ENCODE results near the gene CRTC3. TPM values are rescaled to one million over a fixed set of nuclear protein-coding genes. Genes with fewer than 3 reads are reported as not detected.

The CRTC3 gene
- total RNA-seq, 1 experiment from 2014 or later, result 3.9 TPM

DNA sequence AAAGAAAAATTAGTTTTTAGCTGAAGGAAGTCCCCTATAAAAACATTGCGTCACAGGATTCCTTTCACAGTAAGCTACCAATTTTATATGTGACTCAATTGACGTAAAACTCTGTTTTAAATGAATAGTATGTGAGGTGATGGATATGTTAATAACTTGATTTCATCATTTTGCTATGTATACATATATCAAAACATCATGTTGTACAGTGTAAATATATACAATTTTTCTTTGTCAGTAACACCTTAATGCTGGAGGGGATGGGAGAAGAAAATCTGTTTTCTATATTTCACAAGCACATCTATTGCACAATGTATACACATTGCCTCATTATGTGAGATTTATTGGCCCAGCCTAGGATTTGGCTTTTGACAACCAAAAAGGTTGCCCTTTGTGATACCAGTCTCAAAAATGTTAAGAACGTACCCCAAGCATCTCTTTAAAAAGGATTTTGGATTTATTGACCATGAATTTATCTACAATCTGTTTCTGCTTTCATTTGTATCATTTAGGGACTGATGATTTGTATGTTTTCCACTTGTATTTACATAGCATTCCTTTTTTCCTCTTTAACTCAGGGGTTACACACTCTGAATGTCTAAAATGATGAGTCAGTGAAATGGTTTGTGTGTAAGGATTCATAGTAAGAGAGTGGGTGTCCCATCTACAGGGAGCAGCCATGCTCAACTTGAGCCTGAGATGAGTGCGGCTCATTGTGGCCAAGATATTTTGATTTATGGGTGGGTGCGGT lies 62.6 kb downstream of the CRTC3 start:
- Histone ChIP-seq H3K9me3 (ENCODE audit: control insufficient read depth, low read depth, low read length) (no peaks in the 10 kb centered on the region), H3K4me2 (ENCODE audit: insufficient read depth, insufficient read length, low read length) (no peak overlapping the region), H3K18ac (ENCODE audit: insufficient read length, low read depth, low read length) (no peak overlapping the region), H3K4me1 (ENCODE audit: insufficient read depth, low read length) (no peaks in the 10 kb centered on the region; the same call in 1 of the 2 replicates), H3K79me2 (ENCODE audit: insufficient read depth, low read length) (no peaks in the 10 kb centered on the region), H3T11ph (ENCODE audit: low read length) (no peak overlapping the region), H2AK5ac (ENCODE audit: insufficient read length, low read length) (no peak overlapping the region), H4K5ac (ENCODE audit: insufficient read length, low read depth, low read length) (no peak overlapping the region), H4K8ac (replicated peaks; ENCODE audit: insufficient read length, low read depth, low read length) (no peak overlapping the region), H4K91ac (ENCODE audit: insufficient read length, low read depth, low read length) (no peak overlapping the region), H2BK12ac (ENCODE audit: insufficient read length, low read depth, low read length) (no peak overlapping the region), H3K27me3 (ENCODE audit: insufficient read depth, low read length) (peaks cover 3% of the 10 kb centered on the region; the same call in 1 of the 2 replicates), H2BK15ac (ENCODE audit: low read depth, low read length) (no peak overlapping the region), H3K9ac (ENCODE audit: extremely low read depth, insufficient read length, low read length) (no peak overlapping the region), H3K23ac (ENCODE audit: insufficient read length, low read depth, low read length) (no peak overlapping the region), H3K56ac (ENCODE audit: insufficient read length, low read depth, low read length) (no peak overlapping the region), H2AFZ (ENCODE audit: low read length) (no peak overlapping the region), H4K20me1 (ENCODE audit: control insufficient read depth, insufficient read depth, insufficient read length) (no peaks in the 10 kb centered on the region), H3K79me1 (ENCODE audit: insufficient read depth, low read depth, low read length, poor library complexity, severe bottlenecking) (peaks cover 3% of the 10 kb centered on the region), H2BK20ac (ENCODE audit: low read depth, low read length, poor library complexity, severe bottlenecking) (no peak overlapping the region), H3K4ac (ENCODE audit: low read depth, low read length) (no peak overlapping the region), H3K14ac (ENCODE audit: insufficient read depth, low read length) (no peak overlapping the region), H2BK5ac (ENCODE audit: insufficient read length, low read length) (no peak overlapping the region), H2BK120ac (ENCODE audit: low read depth, low read length, poor library complexity, severe bottlenecking) (no peak overlapping the region), H3K23me2 (ENCODE audit: insufficient read length, low read depth, low read length, poor library complexity, severe bottlenecking) (no peaks in the 10 kb centered on the region), H3K27ac (ENCODE audit: insufficient read length, low read depth, low read length) (no peak overlapping the region)
- H3K27ac Mint-ChIP-seq, result no peak overlapping the region
- H3K36me3 Mint-ChIP-seq (ENCODE audit: insufficient read depth in 1 of 3, low read depth in 3 of 3), result no peaks in the 10 kb centered on the region
- TF ChIP-seq, protein P1, sequence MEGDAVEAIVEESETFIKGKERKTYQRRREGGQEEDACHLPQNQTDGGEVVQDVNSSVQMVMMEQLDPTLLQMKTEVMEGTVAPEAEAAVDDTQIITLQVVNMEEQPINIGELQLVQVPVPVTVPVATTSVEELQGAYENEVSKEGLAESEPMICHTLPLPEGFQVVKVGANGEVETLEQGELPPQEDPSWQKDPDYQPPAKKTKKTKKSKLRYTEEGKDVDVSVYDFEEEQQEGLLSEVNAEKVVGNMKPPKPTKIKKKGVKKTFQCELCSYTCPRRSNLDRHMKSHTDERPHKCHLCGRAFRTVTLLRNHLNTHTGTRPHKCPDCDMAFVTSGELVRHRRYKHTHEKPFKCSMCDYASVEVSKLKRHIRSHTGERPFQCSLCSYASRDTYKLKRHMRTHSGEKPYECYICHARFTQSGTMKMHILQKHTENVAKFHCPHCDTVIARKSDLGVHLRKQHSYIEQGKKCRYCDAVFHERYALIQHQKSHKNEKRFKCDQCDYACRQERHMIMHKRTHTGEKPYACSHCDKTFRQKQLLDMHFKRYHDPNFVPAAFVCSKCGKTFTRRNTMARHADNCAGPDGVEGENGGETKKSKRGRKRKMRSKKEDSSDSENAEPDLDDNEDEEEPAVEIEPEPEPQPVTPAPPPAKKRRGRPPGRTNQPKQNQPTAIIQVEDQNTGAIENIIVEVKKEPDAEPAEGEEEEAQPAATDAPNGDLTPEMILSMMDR (conservative IDR thresholded peaks at IDR 0.05), result no peak
- peaks cover 3% of the 10 kb centered on the region for H3K27me3 Mint-ChIP-seq (ENCODE audit: low read depth)
- peaks cover 7 to 10% of the 10 kb centered on the region in 2 experiments for H3K4me1 Mint-ChIP-seq
- WGBS (ENCODE audit: extremely low coverage, insufficient read length, low lambda C conversion rate), result no CpG with 5 or more reads among the region's 5 CpGs
- H3K9me3 Mint-ChIP-seq, result no peaks in the 10 kb centered on the region
- DNase-seq, result no peak
- no peak overlapping the region for H3K4me3 Mint-ChIP-seq
